ENCODE measurements around the gene CNTN4. TPM values are rescaled to one million over a fixed set of nuclear protein-coding genes. Genes with fewer than 3 reads are reported as not detected.

The CNTN4 gene
- total RNA-seq, 6 experiments from 2014 or later = 1.5 to 3.9 (median 1.7) TPM

DNA sequence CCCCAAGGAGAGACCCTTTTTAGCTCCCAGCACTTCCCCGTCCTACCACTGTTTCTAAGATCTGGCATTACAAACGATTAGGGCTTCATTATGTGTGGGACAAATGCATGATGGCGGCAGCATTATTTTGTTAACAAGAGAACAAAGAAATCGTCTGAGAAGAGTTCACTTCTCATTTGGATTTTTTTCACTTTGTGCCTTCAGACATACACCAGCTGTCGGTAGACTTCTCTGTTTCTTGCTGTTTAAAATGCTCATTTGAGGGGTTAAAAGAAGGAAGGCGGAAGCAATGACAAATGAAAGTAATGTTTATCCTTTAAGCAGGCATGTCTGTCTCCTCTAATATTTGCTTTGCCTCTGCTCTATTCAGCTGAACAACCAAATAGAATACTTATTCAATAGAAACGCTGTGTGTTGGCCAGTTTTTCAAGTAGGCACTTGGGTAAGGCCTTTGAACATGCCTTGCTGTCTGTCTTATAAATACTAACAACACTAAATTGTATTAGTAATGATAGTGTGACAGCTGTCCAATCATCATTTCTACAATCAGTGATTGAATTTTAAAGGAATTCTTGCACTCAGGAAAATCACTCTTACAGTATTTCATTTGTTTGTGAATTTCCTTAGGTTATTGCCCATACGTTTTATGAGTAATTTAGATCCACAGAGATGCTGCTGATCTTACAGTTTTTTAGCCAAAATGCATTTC is 629.1 kb downstream of the CNTN4 start:
- no peak for ATAC-seq
- TF ChIP-seq, protein P1, sequence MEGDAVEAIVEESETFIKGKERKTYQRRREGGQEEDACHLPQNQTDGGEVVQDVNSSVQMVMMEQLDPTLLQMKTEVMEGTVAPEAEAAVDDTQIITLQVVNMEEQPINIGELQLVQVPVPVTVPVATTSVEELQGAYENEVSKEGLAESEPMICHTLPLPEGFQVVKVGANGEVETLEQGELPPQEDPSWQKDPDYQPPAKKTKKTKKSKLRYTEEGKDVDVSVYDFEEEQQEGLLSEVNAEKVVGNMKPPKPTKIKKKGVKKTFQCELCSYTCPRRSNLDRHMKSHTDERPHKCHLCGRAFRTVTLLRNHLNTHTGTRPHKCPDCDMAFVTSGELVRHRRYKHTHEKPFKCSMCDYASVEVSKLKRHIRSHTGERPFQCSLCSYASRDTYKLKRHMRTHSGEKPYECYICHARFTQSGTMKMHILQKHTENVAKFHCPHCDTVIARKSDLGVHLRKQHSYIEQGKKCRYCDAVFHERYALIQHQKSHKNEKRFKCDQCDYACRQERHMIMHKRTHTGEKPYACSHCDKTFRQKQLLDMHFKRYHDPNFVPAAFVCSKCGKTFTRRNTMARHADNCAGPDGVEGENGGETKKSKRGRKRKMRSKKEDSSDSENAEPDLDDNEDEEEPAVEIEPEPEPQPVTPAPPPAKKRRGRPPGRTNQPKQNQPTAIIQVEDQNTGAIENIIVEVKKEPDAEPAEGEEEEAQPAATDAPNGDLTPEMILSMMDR (IDR thresholded peaks at IDR 0.05) = no peak
- no peak for TF ChIP-seq POLR2A (IDR thresholded peaks at IDR 0.05)
- Histone ChIP-seq H3K9me3 (no peaks in the 10 kb centered on the region), H3K27me3 (no peaks in the 10 kb centered on the region), H3K36me3 (no peaks in the 10 kb centered on the region), H3K4me3 (no peak overlapping the region), H3K4me1 (no peaks in the 10 kb centered on the region), H3K27ac (no peak overlapping the region)
- 35% methylated on average over 8 of the region's 8 CpGs for WGBS (ENCODE audit: insufficient coverage, low coverage, low lambda C conversion rate, missing lambda C conversion rate)
- intact Hi-C loops (cut with DNase I) = no loop called here
- DNase-seq = no peak

DNA sequence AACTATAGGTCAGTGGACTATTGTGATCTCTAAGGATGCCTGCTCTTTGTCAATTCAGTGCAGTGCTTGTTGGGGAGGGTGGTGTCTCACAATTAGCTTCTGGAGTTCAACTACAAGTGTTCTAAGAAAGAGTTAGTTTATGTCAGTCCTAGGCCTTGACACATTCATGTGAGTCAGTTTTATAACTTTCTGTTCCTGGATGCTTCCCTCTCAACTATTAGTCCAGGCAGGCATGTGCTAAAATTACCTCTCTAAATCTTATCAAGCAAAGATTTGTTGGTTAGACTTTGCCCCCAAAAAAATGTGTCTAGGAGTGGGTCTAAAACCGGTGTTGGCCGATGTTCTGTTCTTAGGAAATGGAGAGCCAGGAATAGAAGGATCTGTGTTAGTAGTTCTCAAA is 633.2 kb downstream of the CNTN4 start:
- ATAC-seq (no peak), DNase-seq (no peak)
- intact Hi-C loops (cut with DNase I) = no loop called here
- Histone ChIP-seq H3K4me3 (no peak overlapping the region), H3K27me3 (no peaks in the 10 kb centered on the region), H3K27ac (no peak overlapping the region), H3K9me3 (no peaks in the 10 kb centered on the region), H3K36me3 (no peaks in the 10 kb centered on the region), H3K4me1 (no peaks in the 10 kb centered on the region)
- WGBS (ENCODE audit: insufficient coverage, low coverage, low lambda C conversion rate, missing lambda C conversion rate) = 44% methylated on average over 2 of the region's 2 CpGs
- TF ChIP-seq POLR2A (IDR thresholded peaks at IDR 0.05) = no peak
- TF ChIP-seq, protein P1 (IDR thresholded peaks at IDR 0.05) = no peak

DNA sequence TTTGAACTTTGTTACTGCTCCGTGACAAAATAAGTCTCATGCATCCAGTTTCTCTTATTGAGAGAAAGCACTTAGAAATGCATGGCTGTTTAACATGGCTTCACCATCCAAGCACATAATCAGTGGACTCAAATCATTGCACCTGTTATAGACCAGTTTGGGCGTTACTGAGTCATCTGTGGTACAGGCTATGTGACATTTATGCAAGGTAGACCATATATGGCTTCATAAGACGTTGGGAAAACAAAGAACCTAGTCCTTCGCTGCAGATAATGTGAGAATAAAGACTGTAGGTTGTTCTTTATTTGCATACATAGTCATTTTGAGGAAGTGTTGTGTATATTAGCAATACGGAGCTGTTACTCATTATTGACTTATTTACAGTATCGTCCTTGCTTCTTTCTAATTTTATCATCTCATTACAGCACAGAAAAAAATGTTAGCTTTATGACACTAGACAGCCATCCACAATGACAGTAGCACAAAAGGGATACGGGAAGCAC is 636.8 kb downstream of the CNTN4 start:
- TF ChIP-seq, protein P1 (IDR thresholded peaks at IDR 0.05) = no peak
- no peak for TF ChIP-seq POLR2A (IDR thresholded peaks at IDR 0.05)
- no peak overlapping the region for H3K4me3 ChIP-seq
- 40% methylated on average over 7 of the region's 7 CpGs for WGBS (ENCODE audit: insufficient coverage, low coverage, low lambda C conversion rate, missing lambda C conversion rate)
- H3K4me1 ChIP-seq = no peaks in the 10 kb centered on the region
- ATAC-seq = no peak
- no peak overlapping the region for H3K27ac ChIP-seq
- no peaks in the 10 kb centered on the region for H3K36me3 ChIP-seq
- H3K9me3 ChIP-seq = no peaks in the 10 kb centered on the region
- DNase-seq = no peak
- H3K27me3 ChIP-seq = no peaks in the 10 kb centered on the region
- intact Hi-C loops (cut with DNase I) = no loop called here

- H3K27me3 ChIP-seq = no peaks in the 10 kb centered on the region
- WGBS (ENCODE audit: insufficient coverage, low coverage, low lambda C conversion rate, missing lambda C conversion rate) = 25% methylated on average over 3 of the region's 3 CpGs
- no peak for DNase-seq
- ATAC-seq = peak in 1 of 4 donors; percentile 54
- no peak overlapping the region for H3K27ac ChIP-seq
- no peak overlapping the region for H3K4me3 ChIP-seq
- no peaks in the 10 kb centered on the region for H3K36me3 ChIP-seq
- intact Hi-C loops (cut with DNase I) = no loop called here
- H3K9me3 ChIP-seq = no peaks in the 10 kb centered on the region
- H3K4me1 ChIP-seq = no peaks in the 10 kb centered on the region
- TF ChIP-seq, protein P1 (IDR thresholded peaks at IDR 0.05) = no peak
- TF ChIP-seq POLR2A (IDR thresholded peaks at IDR 0.05) = no peak
These were observed 642.9 kb downstream of the CNTN4 start for GRCh38 chr3:2741516-2741915.

Data from right lobe of liver (tissue), 6 donors.